CD14-positive monocyte (primary cell): ENCODE data around the gene ALDH7A1. TPM values are rescaled to one million over a fixed set of nuclear protein-coding genes. Genes with fewer than 3 reads are reported as not detected.

Experiments used
- DNase-seq, 3 donors: peaks; one replicate each; pipeline ENCODE4 v3.0.0-alpha.2; 2011 to 2022
- H2AFZ ChIP-seq: 2 replicates; pipeline ENCODE4 v1.6.0; 2012; ENCODE audit warnings: mild to moderate bottlenecking, low read depth, low read length, inconsistent platforms; ENCODE audit not compliant: insufficient read depth, poor library complexity, severe bottlenecking
- H3K27ac ChIP-seq, 2 donors: 1 replicate in 1 of 2; 2 replicates in 1 of 2; pipeline ENCODE4 v1.5.1; 2012 to 2013; ENCODE audit warnings: low read length in 2 of 2, control low read depth in 1 of 2, inconsistent platforms in 1 of 2, low read depth in 1 of 2, mild to moderate bottlenecking in 1 of 2
- H3K27me3 ChIP-seq, 2 donors: one replicate each; pipeline versions ENCODE4 v1.6.0 to v1.6.1; 2011 to 2013; ENCODE audit warnings: low read length in 2 of 2; ENCODE audit not compliant: control insufficient read depth in 2 of 2, insufficient read depth in 2 of 2
- H3K36me3 ChIP-seq, 2 donors: replicated peaks in 1 of 2; 1 replicate in 1 of 2; 2 replicates in 1 of 2; pipeline versions ENCODE4 v1.5.1 to v1.6.1; 2012 to 2013; ENCODE audit warnings: low read length in 2 of 2, control low read depth in 1 of 2, inconsistent platforms in 1 of 2, mild to moderate bottlenecking in 1 of 2; ENCODE audit not compliant: insufficient read depth in 2 of 2, control insufficient read depth in 1 of 2
- H3K4me1 ChIP-seq, 2 donors: 1 replicate in 1 of 2; 2 replicates in 1 of 2; pipeline versions ENCODE4 v1.5.1 to v1.6.1; 2012 to 2013; ENCODE audit warnings: low read length in 2 of 2, control low read depth in 1 of 2, inconsistent platforms in 1 of 2, mild to moderate bottlenecking in 1 of 2, moderate library complexity in 1 of 2; ENCODE audit not compliant: insufficient read depth in 2 of 2, control insufficient read depth in 1 of 2
- H3K4me2 ChIP-seq: replicated peaks from 2 replicates; pipeline ENCODE3; 2012; ENCODE audit warnings: low read length, moderate library complexity, mild to moderate bottlenecking; ENCODE audit not compliant: poor library complexity, severe bottlenecking; ENCODE audit errors: extremely low read depth
- H3K4me3 ChIP-seq, 3 experiments: fragments of 200-600 bp in 1 of 3; sonication (generic) in 1 of 3; replicated peaks in 1 of 3; 1 replicate in 2 of 3; 2 replicates in 1 of 3; pipeline ENCODE4 v1.5.1; 2011 to 2013; ENCODE audit warnings: low read length in 3 of 3, mild to moderate bottlenecking in 3 of 3, control low read depth in 2 of 3, low read depth in 2 of 3, inconsistent platforms in 1 of 3, moderate library complexity in 1 of 3
- H3K79me2 ChIP-seq: 2 replicates; pipeline ENCODE4 v1.6.0; 2012; ENCODE audit warnings: mild to moderate bottlenecking, control low read depth, inconsistent platforms, low read length, moderate library complexity; ENCODE audit not compliant: insufficient read depth
- H3K9ac ChIP-seq: 2 replicates; pipeline ENCODE4 v1.6.0; 2017; ENCODE audit warnings: low read length, mild to moderate bottlenecking; ENCODE audit not compliant: insufficient read depth, poor library complexity, severe bottlenecking
- H3K9me3 ChIP-seq, 2 donors: replicated peaks in 1 of 2; 1 replicate in 1 of 2; 2 replicates in 1 of 2; pipeline versions ENCODE4 v1.5.1 to v1.6.1; 2012 to 2013; ENCODE audit warnings: low read length in 2 of 2, control low read depth in 1 of 2; ENCODE audit not compliant: control insufficient read depth in 1 of 2, insufficient read depth in 1 of 2
- H4K20me1 ChIP-seq: 2 replicates; pipeline ENCODE4 v1.6.0; 2012; ENCODE audit warnings: mild to moderate bottlenecking, low read length, control low read depth, moderate library complexity; ENCODE audit not compliant: insufficient read depth
- H3K27ac Mint-ChIP-seq, 7 donors: one replicate each; pipeline ENCODE4 v1.8.0; 2020; ENCODE audit warnings: mild to moderate bottlenecking in 7 of 7, mixed read lengths in 7 of 7, moderate library complexity in 6 of 7, inconsistent platforms in 2 of 7
- H3K27me3 Mint-ChIP-seq, 3 donors: one replicate each; pipeline ENCODE4 v1.8.0; 2021 to 2022; ENCODE audit warnings: low read depth in 3 of 3, mild to moderate bottlenecking in 3 of 3, mixed read lengths in 3 of 3, moderate library complexity in 3 of 3, inconsistent platforms in 1 of 3
- H3K36me3 Mint-ChIP-seq, 2 donors: one replicate each; pipeline ENCODE4 v1.8.0; 2020; ENCODE audit warnings: mixed read lengths in 2 of 2, inconsistent platforms in 1 of 2, mild to moderate bottlenecking in 1 of 2
- H3K4me1 Mint-ChIP-seq: one replicate; pipeline ENCODE4 v1.8.0; 2020; ENCODE audit warnings: mild to moderate bottlenecking, mixed read lengths
- H3K4me3 Mint-ChIP-seq, 2 donors: one replicate each; pipeline ENCODE4 v1.8.0; 2020; ENCODE audit warnings: mild to moderate bottlenecking in 2 of 2, mixed read lengths in 2 of 2, moderate library complexity in 1 of 2
- H3K9me3 Mint-ChIP-seq, 7 donors: one replicate each; pipeline ENCODE4 v1.8.0; 2020 to 2022; ENCODE audit warnings: mixed read lengths in 7 of 7, mild to moderate bottlenecking in 6 of 7, moderate library complexity in 6 of 7, inconsistent platforms in 2 of 7
- WGBS: methylation state at CpG from one replicate; pipeline ENCODE4 v1.1.5; 2013; ENCODE audit warnings: missing lambda C conversion rate; ENCODE audit not compliant: insufficient coverage; 5-methylcytosine and 5-hydroxymethylcytosine counted together
- intact Hi-C, 2 donors: fragments of 100-400 bp; cut with micrococcal nuclease; formaldehyde crosslinking; loops; one replicate each; pipeline versions ENCODE4 v1.15.0 to v1.15.1; 2023
- polyA plus RNA-seq, 3 donors: library from polyadenylated mRNA; depleted of rRNA in 1 of 3; unstranded in 2 of 3; stranded (reverse) in 1 of 3; fragments of 300-500 nt in 2 of 3; fragments of >200 nt in 1 of 3; fragmentation: Illumina TruSeq in 2 of 3; gene quantifications; 1 replicate in 2 of 3; 2 replicates in 1 of 3; pipeline ENCODE4 v1.2.3, GENCODE V29; 2012 to 2021
- TF ChIP-seq, protein P1 (sequence below): fragments of 200-600 bp; IDR thresholded peaks from one replicate; pipeline ENCODE4 v1.8.0; 2022; ENCODE audit warnings: antibody characterized with exemption, mild to moderate bottlenecking

ALDH7A1 gene
- polyA plus RNA-seq, 3 donors: 0.44 to 0.67 (median 0.59) TPM

DNA sequence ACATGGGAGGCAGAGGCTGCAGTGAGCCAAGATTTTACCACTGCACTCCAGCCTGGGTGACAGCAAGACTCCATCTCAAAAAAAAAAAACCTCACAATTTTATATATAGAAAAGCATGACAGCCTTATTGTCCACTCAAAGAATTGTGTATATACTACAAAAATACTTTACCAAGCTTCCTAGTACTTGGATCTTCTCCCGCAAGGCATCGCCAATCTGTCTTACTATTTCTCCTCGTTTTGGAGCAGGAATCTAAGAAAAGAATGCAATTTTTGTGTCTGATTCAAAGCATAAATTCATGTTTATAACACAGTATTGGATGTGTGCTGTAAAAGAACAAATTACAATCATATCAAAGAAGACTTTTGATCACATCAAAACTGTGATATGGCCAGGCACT, 11.3 kb downstream of the ALDH7A1 start:
- no peak overlapping the region for H2AFZ ChIP-seq
- H3K9me3 ChIP-seq: no peaks in the 10 kb centered on the region
- no peak overlapping the region for H3K27ac ChIP-seq
- Mint-ChIP-seq H3K9me3 (peaks cover 0 to 3% (median 0%) of the 10 kb centered on the region in 7 donors), H3K4me3 (no peak overlapping the region), H3K27me3 (peaks cover 0 to 1% (median 0%) of the 10 kb centered on the region in 3 donors), H3K4me1 (no peaks in the 10 kb centered on the region), H3K27ac (no peak overlapping the region), H3K36me3 (no peaks in the 10 kb centered on the region)
- no peaks in the 10 kb centered on the region for H3K79me2 ChIP-seq
- intact Hi-C loops: no loop called here
- no peak overlapping the region for H3K9ac ChIP-seq
- WGBS: 100% methylated on average over 1 of the region's 3 CpGs
- TF ChIP-seq, protein P1, sequence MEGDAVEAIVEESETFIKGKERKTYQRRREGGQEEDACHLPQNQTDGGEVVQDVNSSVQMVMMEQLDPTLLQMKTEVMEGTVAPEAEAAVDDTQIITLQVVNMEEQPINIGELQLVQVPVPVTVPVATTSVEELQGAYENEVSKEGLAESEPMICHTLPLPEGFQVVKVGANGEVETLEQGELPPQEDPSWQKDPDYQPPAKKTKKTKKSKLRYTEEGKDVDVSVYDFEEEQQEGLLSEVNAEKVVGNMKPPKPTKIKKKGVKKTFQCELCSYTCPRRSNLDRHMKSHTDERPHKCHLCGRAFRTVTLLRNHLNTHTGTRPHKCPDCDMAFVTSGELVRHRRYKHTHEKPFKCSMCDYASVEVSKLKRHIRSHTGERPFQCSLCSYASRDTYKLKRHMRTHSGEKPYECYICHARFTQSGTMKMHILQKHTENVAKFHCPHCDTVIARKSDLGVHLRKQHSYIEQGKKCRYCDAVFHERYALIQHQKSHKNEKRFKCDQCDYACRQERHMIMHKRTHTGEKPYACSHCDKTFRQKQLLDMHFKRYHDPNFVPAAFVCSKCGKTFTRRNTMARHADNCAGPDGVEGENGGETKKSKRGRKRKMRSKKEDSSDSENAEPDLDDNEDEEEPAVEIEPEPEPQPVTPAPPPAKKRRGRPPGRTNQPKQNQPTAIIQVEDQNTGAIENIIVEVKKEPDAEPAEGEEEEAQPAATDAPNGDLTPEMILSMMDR: no peak
- H3K4me1 ChIP-seq: no peaks in the 10 kb centered on the region
- no peaks in the 10 kb centered on the region for H4K20me1 ChIP-seq
- no peak overlapping the region for H3K4me3 ChIP-seq
- no peak for DNase-seq
- H3K27me3 ChIP-seq: no peaks in the 10 kb centered on the region
- H3K4me2 ChIP-seq: no peak overlapping the region
- no peaks in the 10 kb centered on the region for H3K36me3 ChIP-seq

DNA sequence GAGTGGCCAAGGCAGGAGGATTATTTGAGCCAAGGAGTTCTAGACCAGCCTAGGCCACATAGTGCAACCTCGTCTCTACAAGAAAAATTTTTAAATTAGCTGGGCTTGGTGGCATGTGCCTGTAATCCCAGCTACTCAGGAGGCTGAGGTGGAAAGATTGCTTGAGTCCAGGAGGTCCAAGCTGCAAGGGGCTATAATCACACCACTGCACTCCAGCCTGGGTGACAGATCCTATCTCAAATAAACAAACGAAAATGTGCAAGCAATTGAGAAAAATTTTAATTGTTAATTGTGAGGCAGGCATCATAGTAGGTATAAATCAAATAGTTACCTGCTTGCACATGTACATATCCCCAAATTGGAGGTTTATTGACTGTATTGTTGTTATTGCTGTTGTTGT, 15.3 kb downstream of the ALDH7A1 start:
- Histone ChIP-seq H3K4me3 (no peak overlapping the region), H3K79me2 (no peaks in the 10 kb centered on the region), H3K4me2 (no peak overlapping the region), H4K20me1 (no peaks in the 10 kb centered on the region), H3K9me3 (no peaks in the 10 kb centered on the region), H3K9ac (no peak overlapping the region), H3K27ac (no peak overlapping the region), H2AFZ (no peak overlapping the region), H3K36me3 (no peaks in the 10 kb centered on the region), H3K4me1 (no peaks in the 10 kb centered on the region), H3K27me3 (no peaks in the 10 kb centered on the region)
- Mint-ChIP-seq H3K4me3 (no peak overlapping the region), H3K4me1 (no peaks in the 10 kb centered on the region), H3K27me3 (peaks cover 0 to 1% (median 0%) of the 10 kb centered on the region in 3 donors), H3K27ac (no peak overlapping the region), H3K36me3 (no peaks in the 10 kb centered on the region), H3K9me3 (peaks cover 0 to 2% (median 0%) of the 10 kb centered on the region in 7 donors)
- WGBS: no CpG with 5 or more reads among the region's 2 CpGs
- DNase-seq: no peak
- intact Hi-C loops: no loop called here
- TF ChIP-seq, protein P1: no peak
